HFFc6 (cell line): ENCODE data around the gene SUGCT. TPM values are rescaled to one million over a fixed set of nuclear protein-coding genes. Genes with fewer than 3 reads are reported as not detected.

Experiments used
- DNase-seq: peaks from one replicate; pipeline ENCODE4 v3.0.0-alpha.2; 2018
- H3K27ac Mint-ChIP-seq: 2 replicates; pipeline ENCODE4 v1.8.0; 2020; ENCODE audit warnings: mild to moderate bottlenecking, mixed read lengths
- H3K27me3 Mint-ChIP-seq: 2 replicates; pipeline ENCODE4 v1.8.0; 2021; ENCODE audit warnings: mild to moderate bottlenecking, moderate library complexity, mixed read lengths; ENCODE audit not compliant: insufficient read depth
- H3K36me3 Mint-ChIP-seq: 2 replicates; pipeline ENCODE4 v1.8.0; 2021; ENCODE audit warnings: low read depth, mixed read lengths
- H3K4me1 Mint-ChIP-seq: 2 replicates; pipeline ENCODE4 v1.8.0; 2020; ENCODE audit warnings: low read depth, mixed read lengths
- H3K4me3 Mint-ChIP-seq: 2 replicates; pipeline ENCODE4 v1.8.0; 2020; ENCODE audit warnings: mild to moderate bottlenecking, moderate library complexity, mixed read lengths
- H3K9me3 Mint-ChIP-seq: 2 replicates; pipeline ENCODE4 v1.8.0; 2020; ENCODE audit warnings: mild to moderate bottlenecking, mixed read lengths
- total RNA-seq, 6 experiments: library from RNA; stranded (reverse); fragmentation: NEBNext Ultra II Directional; extraction: Animal tissue kit (Norgen Biotek cat#: 25700); gene quantifications; 2 replicates in 1 of 6; 3 replicates in 5 of 6; pipeline ENCODE4 v1.2.3, GENCODE V29; 2021
- TF ChIP-seq, protein P1 (sequence below): fragments of 200-600 bp; sonication (generic); IDR thresholded peaks from 2 replicates; pipeline ENCODE4 v1.5.0; 2021; ENCODE audit warnings: antibody characterized with exemption, mild to moderate bottlenecking

Gene SUGCT
- total RNA-seq, 6 experiments from 2014 or later = 12.9 to 20.1 (median 17.1) TPM

DNA sequence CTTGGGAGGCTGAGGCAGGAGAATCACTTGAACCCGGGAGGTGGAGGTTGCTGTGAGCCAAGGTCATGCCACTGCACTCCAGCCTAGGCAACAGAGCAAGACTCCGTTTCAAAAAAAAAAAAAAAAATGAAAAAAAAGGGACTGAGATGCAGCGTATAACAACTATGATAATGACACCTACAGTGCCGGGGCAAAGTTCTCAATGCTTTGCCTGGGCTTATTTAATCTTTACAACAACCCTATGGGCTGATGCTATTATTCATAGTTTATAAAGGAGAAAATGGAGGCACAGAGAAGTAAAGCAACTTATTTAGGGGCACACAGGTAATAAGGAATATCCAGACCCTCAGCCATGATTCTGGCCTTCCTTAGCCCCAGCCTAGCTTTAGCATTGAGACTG is 47.6 kb downstream of the SUGCT start:
- TF ChIP-seq, protein P1, sequence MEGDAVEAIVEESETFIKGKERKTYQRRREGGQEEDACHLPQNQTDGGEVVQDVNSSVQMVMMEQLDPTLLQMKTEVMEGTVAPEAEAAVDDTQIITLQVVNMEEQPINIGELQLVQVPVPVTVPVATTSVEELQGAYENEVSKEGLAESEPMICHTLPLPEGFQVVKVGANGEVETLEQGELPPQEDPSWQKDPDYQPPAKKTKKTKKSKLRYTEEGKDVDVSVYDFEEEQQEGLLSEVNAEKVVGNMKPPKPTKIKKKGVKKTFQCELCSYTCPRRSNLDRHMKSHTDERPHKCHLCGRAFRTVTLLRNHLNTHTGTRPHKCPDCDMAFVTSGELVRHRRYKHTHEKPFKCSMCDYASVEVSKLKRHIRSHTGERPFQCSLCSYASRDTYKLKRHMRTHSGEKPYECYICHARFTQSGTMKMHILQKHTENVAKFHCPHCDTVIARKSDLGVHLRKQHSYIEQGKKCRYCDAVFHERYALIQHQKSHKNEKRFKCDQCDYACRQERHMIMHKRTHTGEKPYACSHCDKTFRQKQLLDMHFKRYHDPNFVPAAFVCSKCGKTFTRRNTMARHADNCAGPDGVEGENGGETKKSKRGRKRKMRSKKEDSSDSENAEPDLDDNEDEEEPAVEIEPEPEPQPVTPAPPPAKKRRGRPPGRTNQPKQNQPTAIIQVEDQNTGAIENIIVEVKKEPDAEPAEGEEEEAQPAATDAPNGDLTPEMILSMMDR = no peak
- H3K4me3 Mint-ChIP-seq = no peak overlapping the region
- H3K4me1 Mint-ChIP-seq = no peaks in the 10 kb centered on the region
- H3K9me3 Mint-ChIP-seq = no peaks in the 10 kb centered on the region
- no peaks in the 10 kb centered on the region for H3K36me3 Mint-ChIP-seq
- no peak for DNase-seq
- no peak overlapping the region for H3K27ac Mint-ChIP-seq
- H3K27me3 Mint-ChIP-seq = no peaks in the 10 kb centered on the region

DNA sequence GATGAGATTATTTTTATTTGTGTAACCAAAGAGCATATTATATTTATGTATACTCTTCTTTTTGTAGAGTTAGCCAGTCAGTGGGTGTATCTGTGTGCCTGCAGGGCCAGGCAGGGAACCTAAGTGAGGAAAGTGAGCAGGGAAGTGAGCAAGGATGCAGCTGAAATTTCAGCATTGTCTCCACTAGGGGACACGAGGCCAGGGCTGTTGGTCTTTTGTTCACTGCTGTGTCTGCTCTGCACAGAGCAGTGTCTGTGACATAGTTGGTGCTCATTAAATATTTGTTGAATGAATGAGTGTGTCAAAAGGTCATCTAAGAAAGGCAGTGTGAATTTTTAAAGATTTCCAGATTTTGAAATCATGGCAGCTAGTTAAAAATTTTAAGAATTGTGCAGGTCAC is 51.8 kb downstream of the SUGCT start:
- DNase-seq = no peak
- no peaks in the 10 kb centered on the region for H3K36me3 Mint-ChIP-seq
- no peak overlapping the region for H3K27ac Mint-ChIP-seq
- H3K4me3 Mint-ChIP-seq = no peak overlapping the region
- no peaks in the 10 kb centered on the region for H3K4me1 Mint-ChIP-seq
- peaks cover 1% of the 10 kb centered on the region; the same call in 1 of the 2 replicates for H3K27me3 Mint-ChIP-seq
- H3K9me3 Mint-ChIP-seq = no peaks in the 10 kb centered on the region
- TF ChIP-seq, protein P1 = peak; percentile 36; the same call in 1 of the 2 replicates

DNA sequence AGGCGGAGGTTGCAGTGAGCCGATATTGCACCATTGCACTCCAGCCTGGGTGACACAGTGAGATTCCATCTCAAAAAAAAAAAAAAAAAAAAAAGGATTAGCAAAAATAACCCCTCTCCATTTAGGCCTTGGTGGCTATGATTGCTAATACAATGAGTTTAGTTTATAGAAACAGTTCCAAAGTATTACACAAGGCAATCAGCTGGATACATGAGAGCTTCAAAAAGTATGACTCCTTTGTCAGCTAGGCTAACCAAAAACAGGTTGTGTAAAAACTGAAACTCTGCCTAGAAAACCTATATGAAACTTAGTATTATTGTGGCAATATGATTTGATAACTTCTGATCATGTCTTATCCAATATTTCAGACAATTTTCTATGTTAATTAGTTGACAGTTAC is 57.2 kb downstream of the SUGCT start:
- Mint-ChIP-seq H3K4me3 (no peak overlapping the region), H3K9me3 (no peaks in the 10 kb centered on the region), H3K36me3 (no peaks in the 10 kb centered on the region), H3K27me3 (peaks cover 1% of the 10 kb centered on the region; the same call in 1 of the 2 replicates), H3K4me1 (peaks cover 12% of the 10 kb centered on the region), H3K27ac (no peak overlapping the region)
- TF ChIP-seq, protein P1 = no peak
- DNase-seq = no peak

DNA sequence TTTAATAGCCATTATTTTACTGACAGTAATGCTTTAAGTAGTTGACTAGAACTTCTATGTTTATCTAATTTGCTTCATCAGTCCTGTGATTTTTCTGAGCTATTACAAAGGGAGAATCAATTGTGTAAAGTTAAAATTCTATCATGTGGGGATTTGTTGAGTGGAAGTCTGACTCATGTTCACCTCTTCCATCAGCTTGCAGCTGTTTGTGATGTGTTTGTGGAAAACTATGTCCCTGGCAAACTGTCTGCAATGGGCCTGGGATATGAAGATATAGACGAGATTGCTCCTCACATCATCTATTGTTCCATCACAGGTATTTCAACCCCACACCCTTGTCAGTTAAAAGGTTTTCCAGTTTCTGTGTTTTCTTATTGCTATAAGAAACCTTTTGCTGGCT is 59.9 kb downstream of the SUGCT start:
- Mint-ChIP-seq H3K4me1 (peaks cover 21% of the 10 kb centered on the region), H3K9me3 (no peaks in the 10 kb centered on the region), H3K4me3 (no peak overlapping the region), H3K36me3 (no peaks in the 10 kb centered on the region), H3K27ac (peak overlapping the region; percentile 12; the same call in 1 of the 2 replicates), H3K27me3 (no peaks in the 10 kb centered on the region)
- DNase-seq = peak; percentile 26
- TF ChIP-seq, protein P1 = no peak

DNA sequence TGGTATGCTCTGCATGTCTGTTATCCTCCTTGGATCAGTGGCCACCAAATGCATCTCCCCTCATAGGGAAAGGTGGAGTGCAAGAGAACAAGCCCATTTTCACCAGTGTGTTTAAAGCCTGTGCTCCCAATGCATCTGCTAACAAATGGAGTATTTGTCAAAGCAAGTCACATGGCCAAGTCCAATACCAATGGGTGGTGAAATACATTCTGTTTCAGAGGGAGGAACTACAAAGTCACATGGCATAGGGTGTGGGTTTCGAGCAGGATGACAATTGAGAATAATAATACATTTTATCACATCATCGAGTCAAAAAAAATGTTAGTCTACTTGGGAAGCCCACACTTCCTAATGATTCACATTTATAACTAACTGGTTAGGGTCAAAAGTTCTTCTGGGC is 62.7 kb downstream of the SUGCT start:
- H3K27me3 Mint-ChIP-seq = no peaks in the 10 kb centered on the region
- H3K4me3 Mint-ChIP-seq = no peak overlapping the region
- DNase-seq = no peak
- TF ChIP-seq, protein P1 = no peak
- no peaks in the 10 kb centered on the region for H3K9me3 Mint-ChIP-seq
- no peak overlapping the region for H3K27ac Mint-ChIP-seq
- no peaks in the 10 kb centered on the region for H3K36me3 Mint-ChIP-seq
- peaks cover 40% of the 10 kb centered on the region for H3K4me1 Mint-ChIP-seq
